Memory B cell (primary cell): ENCODE measurements around the gene LYPD1.

Experiments used
- ATAC-seq: fragments of 150-1000 bp; cut with Tn5 transposase; 2 replicates; pipeline ENCODE4 v1.10.0; 2021; ENCODE audit warnings: low read depth, mild to moderate bottlenecking, moderate library complexity
- DNase-seq, 2 donors: peaks; one replicate each; pipeline ENCODE4 v3.0.0; 2022; ENCODE audit warnings: low spot score in 2 of 2
- H3K27ac Mint-ChIP-seq: one replicate; pipeline ENCODE4 v1.8.0; 2022; ENCODE audit warnings: mild to moderate bottlenecking, moderate library complexity, mixed read lengths
- H3K27me3 Mint-ChIP-seq: one replicate; pipeline ENCODE4 v1.8.0; 2022; ENCODE audit warnings: mixed read lengths
- H3K36me3 Mint-ChIP-seq: one replicate; pipeline ENCODE4 v1.8.0; 2022; ENCODE audit warnings: mild to moderate bottlenecking, mixed read lengths
- H3K4me1 Mint-ChIP-seq: one replicate; pipeline ENCODE4 v1.8.0; 2022; ENCODE audit warnings: mixed read lengths
- H3K4me3 Mint-ChIP-seq: one replicate; pipeline ENCODE4 v1.8.0; 2022; ENCODE audit warnings: mild to moderate bottlenecking, moderate library complexity, mixed read lengths
- H3K9me3 Mint-ChIP-seq: one replicate; pipeline ENCODE4 v1.8.0; 2022; ENCODE audit warnings: mixed read lengths

LYPD1 gene

GRCh38 chr2:132678483-132678882 lies 8.5 kb upstream of the LYPD1 start:
- Mint-ChIP-seq H3K4me3 (no peak overlapping the region), H3K27ac (no peak overlapping the region), H3K27me3 (peaks cover 6% of the 10 kb centered on the region), H3K4me1 (no peaks in the 10 kb centered on the region), H3K36me3 (no peaks in the 10 kb centered on the region), H3K9me3 (no peaks in the 10 kb centered on the region)
- no peak for DNase-seq
- ATAC-seq, result no peak

DNA sequence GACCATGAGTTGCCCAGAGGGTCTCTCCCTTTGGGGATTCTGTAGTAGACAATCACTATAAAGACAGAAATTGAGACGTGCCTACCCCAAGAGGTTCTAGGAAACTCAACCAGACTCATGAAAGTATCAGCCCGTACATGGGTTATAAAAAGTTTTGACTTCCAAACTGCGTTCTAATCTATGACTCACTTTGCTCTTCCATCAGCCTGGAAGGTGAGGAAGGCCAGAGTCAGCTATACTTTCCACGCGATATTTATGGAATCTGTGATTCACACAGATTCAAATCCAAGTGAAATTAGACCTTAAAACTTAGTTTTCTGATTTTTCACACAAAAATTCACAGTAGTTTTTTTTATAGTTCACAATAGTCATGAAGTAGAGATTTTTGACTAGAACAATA lies 7.7 kb upstream of the LYPD1 start:
- no peak overlapping the region for H3K27ac Mint-ChIP-seq

DNA sequence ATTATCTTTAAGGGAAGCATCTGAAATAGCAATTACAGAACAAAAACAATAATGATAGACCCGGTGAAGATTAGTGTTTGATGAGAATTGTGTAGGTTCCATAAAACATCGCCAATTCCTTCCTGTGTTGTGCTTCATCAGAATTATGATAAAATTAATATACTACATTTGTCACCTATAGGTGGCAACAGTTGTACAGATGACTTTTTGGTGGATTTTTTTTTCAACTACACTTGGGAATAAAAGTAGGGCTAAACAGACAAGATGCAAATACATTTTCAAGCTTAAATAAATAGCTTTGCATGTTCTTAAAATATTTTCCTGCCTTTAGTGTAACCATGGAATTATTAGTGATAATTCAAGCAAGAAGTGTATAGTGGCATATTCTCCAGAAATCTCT lies 7.0 kb upstream of the LYPD1 start:
- no peaks in the 10 kb centered on the region for H3K9me3 Mint-ChIP-seq
- H3K36me3 Mint-ChIP-seq, result no peaks in the 10 kb centered on the region
- H3K27ac Mint-ChIP-seq, result no peak overlapping the region
- H3K27me3 Mint-ChIP-seq, result peaks cover 8% of the 10 kb centered on the region
- DNase-seq (no peak), ATAC-seq (no peak)
- H3K4me1 Mint-ChIP-seq, result no peaks in the 10 kb centered on the region
- no peak overlapping the region for H3K4me3 Mint-ChIP-seq

More for the DNA sequence above, 7.7 kb upstream of the LYPD1 start:
- Mint-ChIP-seq H3K9me3 (no peaks in the 10 kb centered on the region), H3K27me3 (peaks cover 6% of the 10 kb centered on the region), H3K4me1 (no peaks in the 10 kb centered on the region), H3K4me3 (no peak overlapping the region), H3K36me3 (no peaks in the 10 kb centered on the region)
- ATAC-seq (no peak), DNase-seq (no peak)

DNA sequence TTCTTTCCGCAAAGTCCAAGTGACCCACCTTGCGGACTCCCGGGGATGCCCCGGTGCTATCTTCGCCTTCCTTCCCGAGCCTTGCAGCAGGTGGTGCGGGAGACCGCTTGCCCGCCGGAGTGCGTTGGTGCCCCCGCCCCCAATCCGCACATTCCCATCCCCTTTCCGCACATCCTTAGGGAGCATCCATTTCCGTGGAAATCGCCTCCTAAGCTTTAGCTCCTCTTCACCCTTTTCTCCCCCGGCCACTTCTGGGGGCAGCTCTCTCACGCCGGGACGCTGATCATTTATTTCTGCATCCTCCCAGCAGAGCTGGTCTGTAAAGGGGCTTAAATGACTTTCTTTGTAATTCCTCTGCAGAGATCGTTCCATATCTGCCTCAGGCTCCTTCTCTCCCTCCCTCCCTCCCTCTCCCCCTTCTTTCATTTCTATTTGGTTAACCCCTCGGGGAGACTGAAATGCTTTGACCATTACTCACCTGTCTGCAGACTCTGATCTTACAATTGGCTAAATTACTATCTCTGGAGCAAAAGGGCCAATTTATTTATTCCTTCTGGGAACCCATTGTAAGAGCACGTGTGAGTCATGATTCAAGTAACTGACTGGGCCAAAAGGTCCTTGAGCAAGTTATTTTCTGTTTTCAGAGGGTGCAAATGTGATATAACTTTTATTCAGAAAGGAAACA lies 1.3 kb upstream of the LYPD1 start:
- DNase-seq, result no peak
- no peak for ATAC-seq
- H3K36me3 Mint-ChIP-seq, result peaks cover 3% of the 10 kb centered on the region
- H3K4me3 Mint-ChIP-seq, result peak overlapping the region; percentile 61
- H3K9me3 Mint-ChIP-seq, result no peaks in the 10 kb centered on the region
- peaks cover 5% of the 10 kb centered on the region for H3K4me1 Mint-ChIP-seq
- H3K27ac Mint-ChIP-seq, result no peak overlapping the region
- peaks cover 17% of the 10 kb centered on the region for H3K27me3 Mint-ChIP-seq

DNA sequence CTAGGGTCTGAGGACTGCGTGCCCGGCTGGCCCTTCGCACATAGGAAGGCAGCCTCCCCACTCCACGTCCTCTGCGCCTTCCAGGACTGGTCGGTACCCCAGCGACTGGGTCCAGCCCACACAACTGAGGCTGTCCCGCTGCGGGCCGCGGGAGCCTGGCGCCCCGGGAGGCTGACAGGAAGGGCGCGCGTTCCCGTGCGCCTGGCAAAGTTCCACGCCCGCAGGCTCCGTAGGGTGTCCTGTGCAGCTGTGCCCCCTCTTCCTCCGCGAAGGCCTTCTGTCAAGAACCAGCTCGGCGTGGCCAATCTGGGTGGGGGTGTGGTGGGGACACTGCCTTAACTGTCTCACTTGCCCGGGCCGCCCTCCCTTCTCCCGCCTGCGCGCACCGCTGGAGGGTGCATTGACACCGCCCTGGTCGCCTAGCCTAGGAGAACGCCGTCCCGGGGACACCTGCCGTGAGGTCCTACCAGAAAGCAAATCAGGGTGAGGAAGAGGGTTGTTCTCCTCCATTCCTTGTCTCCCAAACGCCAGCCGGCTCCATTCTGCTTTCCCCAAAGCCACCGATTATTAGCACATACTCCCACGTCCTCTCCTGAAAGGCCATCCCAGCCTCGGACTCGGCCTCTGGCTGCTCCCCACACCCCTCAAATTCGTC lies 618 bp upstream of the LYPD1 start:
- DNase-seq, result no peak
- Mint-ChIP-seq H3K4me3 (peak overlapping the region; percentile 61), H3K27me3 (peaks cover 16% of the 10 kb centered on the region), H3K4me1 (peaks cover 5% of the 10 kb centered on the region), H3K27ac (no peak overlapping the region), H3K9me3 (no peaks in the 10 kb centered on the region), H3K36me3 (peaks cover 3% of the 10 kb centered on the region)
- ATAC-seq, result no peak

- peaks cover 15% of the 10 kb centered on the region for H3K27me3 Mint-ChIP-seq
- peak overlapping the region; percentile 5 for H3K4me3 Mint-ChIP-seq
- ATAC-seq, result no peak
- H3K27ac Mint-ChIP-seq, result no peak overlapping the region
- no peak for DNase-seq
- peaks cover 5% of the 10 kb centered on the region for H3K4me1 Mint-ChIP-seq
- H3K9me3 Mint-ChIP-seq, result no peaks in the 10 kb centered on the region
- peaks cover 3% of the 10 kb centered on the region for H3K36me3 Mint-ChIP-seq
Observed at GRCh38 chr2:132668987-132669907, 758 bp downstream of the LYPD1 start.

GRCh38 chr2:132668189-132668823 lies 1.7 kb downstream of the LYPD1 start:
- Mint-ChIP-seq H3K4me3 (peak overlapping the region; percentile 11), H3K9me3 (no peaks in the 10 kb centered on the region), H3K4me1 (peaks cover 5% of the 10 kb centered on the region), H3K27me3 (peaks cover 19% of the 10 kb centered on the region), H3K36me3 (peaks cover 3% of the 10 kb centered on the region), H3K27ac (no peak overlapping the region)
- no peak for DNase-seq
- no peak for ATAC-seq

GRCh38 chr2:132667706-132668105 lies 2.3 kb downstream of the LYPD1 start:
- peaks cover 21% of the 10 kb centered on the region for H3K27me3 Mint-ChIP-seq
- H3K4me3 Mint-ChIP-seq, result no peak overlapping the region
- H3K36me3 Mint-ChIP-seq, result peaks cover 3% of the 10 kb centered on the region
- H3K4me1 Mint-ChIP-seq, result peaks cover 5% of the 10 kb centered on the region
- no peak overlapping the region for H3K27ac Mint-ChIP-seq
- DNase-seq, result no peak
- H3K9me3 Mint-ChIP-seq, result no peaks in the 10 kb centered on the region
- no peak for ATAC-seq

DNA sequence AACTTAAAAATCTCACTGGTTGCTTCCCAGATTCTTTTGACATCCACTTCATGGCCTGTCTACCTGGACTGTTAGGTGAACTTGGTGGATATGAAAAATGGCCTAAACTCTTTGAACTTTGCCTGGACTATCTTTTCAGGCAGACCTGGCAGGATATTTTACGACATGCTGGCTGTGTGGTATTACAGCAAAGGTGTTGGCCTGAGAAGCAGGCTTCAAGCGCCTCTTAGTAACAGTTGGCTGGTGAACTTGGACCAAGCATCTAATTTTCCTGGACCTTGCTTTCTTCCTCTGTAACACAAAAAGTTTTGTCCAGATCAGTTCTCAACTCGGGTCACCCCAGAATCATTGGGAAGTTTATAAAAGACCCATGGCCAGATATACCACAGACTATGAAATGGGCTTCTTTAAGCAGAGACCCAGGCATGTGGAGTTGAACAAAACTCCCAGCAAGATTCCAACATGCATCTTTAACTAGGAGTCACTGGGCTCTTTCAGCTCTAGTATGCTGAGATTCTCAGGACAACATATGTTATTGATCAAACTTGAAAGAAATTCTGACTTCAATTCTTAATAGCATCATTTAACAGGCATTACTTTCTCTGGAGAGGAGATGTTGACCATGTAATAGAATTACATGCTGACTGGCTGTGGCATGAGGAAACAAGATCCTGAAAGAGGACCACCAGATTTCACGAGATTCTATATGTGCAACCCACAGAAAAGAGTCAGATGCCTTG lies 4.4 kb downstream of the LYPD1 start:
- Mint-ChIP-seq H3K27ac (no peak overlapping the region), H3K4me3 (no peak overlapping the region), H3K36me3 (no peaks in the 10 kb centered on the region), H3K9me3 (no peaks in the 10 kb centered on the region), H3K27me3 (peaks cover 15% of the 10 kb centered on the region), H3K4me1 (no peaks in the 10 kb centered on the region)
- ATAC-seq (no peak), DNase-seq (no peak)

DNA sequence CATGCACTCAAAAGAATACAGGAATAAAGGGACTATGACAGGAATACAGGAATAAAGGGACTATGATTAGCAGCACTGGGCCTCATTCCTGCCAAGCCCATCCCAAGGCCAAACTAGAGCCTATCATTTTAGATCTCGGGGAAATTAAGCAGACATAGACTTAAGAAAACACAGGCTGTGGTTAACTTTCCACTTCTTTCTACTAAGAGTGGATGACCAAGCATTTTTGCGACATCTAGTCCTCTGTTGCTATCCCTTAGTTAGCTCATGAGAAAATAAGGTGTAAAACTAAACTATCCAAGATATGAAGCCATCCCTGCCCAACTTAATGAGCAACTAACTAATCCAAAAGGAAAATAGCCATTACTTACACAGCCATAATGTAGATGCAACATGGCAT lies 5.9 kb downstream of the LYPD1 start:
- Mint-ChIP-seq H3K27ac (no peak overlapping the region), H3K4me3 (no peak overlapping the region), H3K36me3 (no peaks in the 10 kb centered on the region), H3K9me3 (no peaks in the 10 kb centered on the region), H3K4me1 (no peaks in the 10 kb centered on the region), H3K27me3 (peaks cover 15% of the 10 kb centered on the region)
- DNase-seq (no peak), ATAC-seq (no peak)

GRCh38 chr2:132662732-132663131 lies 7.3 kb downstream of the LYPD1 start:
- Mint-ChIP-seq H3K9me3 (no peaks in the 10 kb centered on the region), H3K4me3 (no peak overlapping the region), H3K27me3 (peaks cover 12% of the 10 kb centered on the region), H3K27ac (no peak overlapping the region), H3K4me1 (no peaks in the 10 kb centered on the region), H3K36me3 (no peaks in the 10 kb centered on the region)
- ATAC-seq (no peak), DNase-seq (no peak)

GRCh38 chr2:132659331-132659730 lies 10.7 kb downstream of the LYPD1 start:
- Mint-ChIP-seq H3K36me3 (no peaks in the 10 kb centered on the region), H3K9me3 (no peaks in the 10 kb centered on the region), H3K4me1 (no peaks in the 10 kb centered on the region), H3K27ac (no peak overlapping the region), H3K4me3 (no peak overlapping the region), H3K27me3 (peaks cover 6% of the 10 kb centered on the region)
- DNase-seq, result no peak
- ATAC-seq, result no peak

- Mint-ChIP-seq H3K36me3 (no peaks in the 10 kb centered on the region), H3K4me3 (no peak overlapping the region), H3K27ac (no peak overlapping the region), H3K9me3 (no peaks in the 10 kb centered on the region), H3K27me3 (peaks cover 1% of the 10 kb centered on the region), H3K4me1 (no peaks in the 10 kb centered on the region)
- ATAC-seq, result no peak
- no peak for DNase-seq
Observed at GRCh38 chr2:132656266-132656975, 13.6 kb downstream of the LYPD1 start.
